Kidney capillary endothelial cell (primary cell): ENCODE measurements around the gene EFHD2.
"Not testable (repeated sequence)": the region's sequence is repeated elsewhere in the genome, so short reads cannot be mapped to it uniquely, and the experiment has no call there.

Source experiments
- DNase-seq: peaks from one replicate; pipeline ENCODE4 v3.0.0-alpha.2; 2018; ENCODE audit warnings: low spot score

EFHD2 gene

GRCh38 chr1:15412175-15412800 lies 2.6 kb downstream of the EFHD2 start:
- no peak for DNase-seq

- no peak for DNase-seq
These were observed 3.2 kb downstream of the EFHD2 start for GRCh38 chr1:15412843-15413242.

DNA sequence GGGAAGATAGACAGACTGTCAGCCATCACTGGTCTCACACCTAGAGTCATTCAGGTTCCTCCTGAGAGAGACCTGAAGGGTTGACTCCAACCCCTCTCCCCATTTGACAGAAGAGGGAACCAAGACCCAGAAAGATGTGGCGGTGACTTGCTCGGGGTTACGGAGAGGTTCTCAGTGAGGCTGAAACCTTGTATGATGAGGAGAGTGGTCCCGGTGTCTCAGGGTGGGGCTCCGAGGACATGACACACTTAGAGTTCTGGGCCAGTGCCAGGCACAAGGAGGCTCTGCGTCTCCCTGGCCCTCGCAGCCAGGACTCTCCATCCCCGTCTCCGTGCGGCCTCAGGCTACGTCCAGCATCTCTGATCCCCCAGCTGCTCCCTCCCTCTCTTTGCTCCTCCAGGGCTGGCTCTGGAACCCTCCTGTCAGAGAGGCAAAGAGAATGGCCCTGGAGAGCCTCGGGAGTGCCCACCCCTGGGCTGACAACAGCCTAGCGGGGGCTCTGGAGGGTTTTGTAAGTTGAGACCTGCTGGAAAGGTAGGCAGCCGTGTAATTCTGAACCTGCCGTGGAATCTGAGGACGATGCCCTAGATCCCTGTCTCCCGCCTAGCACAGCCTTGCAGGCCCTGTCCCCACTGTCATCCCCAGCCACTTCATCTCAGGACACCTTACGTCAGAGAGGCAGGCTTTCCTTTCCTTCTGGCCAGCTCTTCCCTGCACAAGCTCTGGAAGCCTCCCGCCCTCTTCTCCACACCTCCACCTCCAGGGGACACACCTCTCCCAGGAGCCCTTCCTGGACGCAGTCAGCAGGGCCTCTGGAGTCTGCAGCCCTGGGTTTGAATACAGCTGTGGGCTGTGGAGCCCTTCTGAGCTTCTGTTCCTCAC lies 4.1 kb downstream of the EFHD2 start:
- DNase-seq = no peak

- no peak for DNase-seq
These were observed 4.8 kb downstream of the EFHD2 start for GRCh38 chr1:15414445-15414983.

GRCh38 chr1:15417059-15417934 lies 7.6 kb downstream of the EFHD2 start:
- peak; percentile 45 for DNase-seq

DNA sequence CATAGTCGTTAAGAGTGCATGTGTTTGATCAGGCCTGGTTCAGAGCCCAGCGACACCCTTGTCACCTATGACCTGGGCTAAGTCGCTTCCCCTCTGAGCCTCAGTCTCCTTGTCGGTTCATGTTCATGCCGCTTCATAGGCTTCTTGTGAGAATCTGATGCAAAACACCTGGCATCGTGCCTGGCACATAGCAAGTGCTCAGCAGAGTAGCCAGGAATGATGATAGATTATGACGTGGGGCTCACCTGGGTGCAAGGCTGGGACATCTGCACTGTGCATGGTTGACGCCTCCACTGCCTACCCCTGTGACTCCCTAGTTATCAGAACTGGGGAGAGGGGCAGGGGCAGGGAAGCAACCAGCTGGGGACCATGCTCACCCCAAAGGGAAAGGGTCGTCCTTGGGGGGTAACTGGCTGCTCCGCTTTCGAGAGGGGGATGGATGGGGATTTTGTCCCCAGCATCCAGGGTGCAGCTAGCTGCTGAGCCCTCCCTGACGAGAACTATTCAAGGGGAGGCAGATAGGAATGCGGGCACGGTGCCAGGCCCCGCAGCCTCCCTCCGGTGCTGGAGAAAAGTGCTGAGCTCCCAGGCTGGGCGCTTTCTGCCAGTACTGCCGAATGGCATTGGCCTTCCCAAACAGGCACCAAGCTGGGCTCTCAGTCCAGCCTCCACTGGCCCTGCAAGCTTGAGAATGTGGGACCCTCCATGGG lies 9.3 kb downstream of the EFHD2 start:
- no peak for DNase-seq

DNA sequence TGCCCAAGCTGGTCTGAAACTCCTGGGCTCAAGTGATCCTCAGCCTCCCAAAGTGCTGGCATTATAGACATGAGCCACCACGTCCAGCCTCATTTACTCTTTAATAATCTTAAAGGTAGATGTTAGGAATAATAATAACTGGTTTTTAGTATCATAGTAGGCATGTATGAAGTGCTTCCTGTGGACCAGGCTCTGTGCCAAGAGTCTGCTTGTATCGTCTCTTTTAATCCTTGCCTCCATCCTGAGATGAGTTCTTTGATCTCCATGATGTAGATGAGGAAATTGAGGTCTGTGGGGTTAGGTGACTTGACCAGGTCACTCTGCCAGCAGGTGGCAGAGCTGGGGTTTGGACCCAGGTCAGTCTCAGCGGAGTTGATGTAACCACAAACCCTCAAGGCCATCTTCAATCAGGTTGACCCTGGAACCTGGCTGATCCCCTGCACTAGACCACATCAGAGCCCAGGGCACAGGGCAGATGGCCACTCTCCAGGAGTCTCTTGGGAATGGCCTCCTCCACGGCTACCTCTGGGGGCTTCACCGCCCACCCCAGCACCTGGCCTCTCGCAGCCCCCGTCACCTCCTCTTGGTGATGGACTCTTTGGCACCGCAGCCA lies 11.3 kb downstream of the EFHD2 start:
- no peak for DNase-seq

GRCh38 chr1:15422871-15423270 lies 13.2 kb downstream of the EFHD2 start:
- no peak for DNase-seq

GRCh38 chr1:15423355-15424077 lies 13.8 kb downstream of the EFHD2 start:
- no peak for DNase-seq

DNA sequence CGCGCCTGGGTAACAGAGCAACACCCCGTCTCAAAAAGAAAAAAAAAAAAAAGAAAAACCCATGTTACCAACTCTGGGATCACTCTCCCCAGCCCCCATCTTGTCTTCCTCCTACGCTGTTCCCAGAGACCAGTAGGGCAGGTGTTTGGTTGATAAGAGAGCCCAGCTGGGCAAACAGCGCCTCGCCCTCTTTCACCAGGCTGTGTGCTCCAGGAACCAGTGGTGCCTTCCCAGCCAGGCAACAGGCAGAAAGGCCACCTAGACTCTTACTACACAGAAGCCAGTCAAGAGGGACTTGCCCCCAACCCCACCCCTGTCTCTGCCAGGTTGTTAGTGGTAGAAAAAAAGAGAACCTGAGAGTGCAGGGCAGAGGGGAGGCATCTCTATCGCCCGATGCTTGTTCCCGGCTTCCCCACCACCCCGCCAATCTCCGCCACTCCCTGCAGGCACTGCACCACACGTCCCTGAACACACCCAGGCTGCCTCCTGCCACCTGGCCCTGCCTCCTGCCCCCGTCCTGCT lies 14.5 kb downstream of the EFHD2 start:
- no peak for DNase-seq

DNA sequence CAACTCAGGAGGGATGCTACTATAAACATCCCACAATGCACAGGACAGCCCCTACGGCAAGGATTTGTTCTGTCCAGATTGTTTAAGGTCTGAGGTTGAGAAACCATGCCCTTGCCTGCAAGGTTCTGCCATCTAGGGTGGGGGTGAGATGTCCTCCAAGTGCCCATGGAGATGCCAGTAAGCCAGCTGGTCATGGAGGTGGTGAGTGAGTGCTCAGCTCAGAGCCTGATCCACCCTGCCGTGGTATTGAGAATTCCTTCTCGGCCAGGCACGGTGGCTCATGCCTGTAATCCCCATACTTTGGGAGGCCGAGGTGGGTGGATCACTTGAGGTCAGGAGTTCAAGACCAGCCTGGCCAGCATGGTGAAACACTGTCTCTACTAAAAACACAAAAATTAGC lies 15.3 kb downstream of the EFHD2 start:
- DNase-seq = no peak

GRCh38 chr1:15425521-15425920 lies 15.8 kb downstream of the EFHD2 start:
- no peak for DNase-seq

- no peak for DNase-seq
These were observed 16.3 kb downstream of the EFHD2 start for GRCh38 chr1:15425958-15426357.

DNA sequence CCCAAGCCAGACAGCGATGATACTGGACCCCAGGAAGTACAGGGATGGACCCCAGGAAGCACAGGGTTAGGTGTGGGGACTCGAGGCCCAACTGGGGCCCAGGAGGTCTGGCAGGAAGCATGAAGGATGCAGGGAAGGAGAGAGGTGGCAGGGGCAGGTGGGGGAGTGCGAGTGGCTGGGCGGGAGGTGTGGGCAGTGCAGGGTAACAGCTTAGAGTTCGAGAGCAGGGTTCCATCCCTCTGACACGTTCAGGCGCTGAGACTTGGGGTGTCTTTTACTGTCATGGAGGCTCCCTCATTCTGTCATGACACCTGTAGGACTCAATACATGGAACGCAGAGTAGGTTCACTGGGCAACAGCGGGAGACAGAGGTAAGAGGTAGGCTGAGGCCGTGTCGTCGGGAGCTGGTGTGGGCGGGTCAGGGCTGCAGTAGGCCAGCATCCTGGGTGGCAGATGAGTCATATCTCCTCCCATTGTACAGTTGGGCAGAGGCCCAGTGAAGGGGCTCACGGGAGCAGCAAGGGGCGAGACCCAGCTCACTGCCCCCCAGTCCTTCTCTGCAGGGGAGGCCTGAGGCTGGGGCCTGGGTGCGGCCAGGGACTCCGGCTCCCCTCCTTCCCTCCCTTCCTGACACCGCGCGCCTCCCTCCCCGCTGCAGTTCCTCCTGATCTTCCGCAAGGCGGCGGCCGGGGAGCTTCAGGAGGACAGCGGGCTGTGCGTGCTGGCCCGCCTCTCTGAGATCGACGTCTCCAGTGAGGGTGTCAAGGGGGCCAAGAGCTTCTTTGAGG lies 17.0 kb downstream of the EFHD2 start:
- no peak for DNase-seq

DNA sequence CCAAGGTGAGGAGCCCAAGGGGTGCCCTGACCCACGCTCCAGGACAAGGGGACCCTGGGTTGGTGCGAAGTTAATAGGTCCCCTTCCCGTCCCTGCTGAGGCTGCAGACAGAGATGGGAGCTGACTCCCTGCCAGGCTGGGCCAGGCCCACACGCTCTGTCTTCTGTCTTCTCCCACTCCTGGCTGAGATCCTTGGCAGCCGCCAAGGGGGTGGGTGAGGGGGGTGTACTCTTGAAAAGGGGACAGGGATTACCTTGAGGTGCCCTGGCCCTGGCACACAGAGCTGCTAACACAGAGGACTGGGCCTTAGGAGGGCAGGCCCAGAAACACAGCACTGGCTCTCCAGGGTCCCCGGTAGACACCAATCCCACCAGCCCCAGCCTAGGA lies 17.6 kb downstream of the EFHD2 start:
- DNase-seq = no peak

DNA sequence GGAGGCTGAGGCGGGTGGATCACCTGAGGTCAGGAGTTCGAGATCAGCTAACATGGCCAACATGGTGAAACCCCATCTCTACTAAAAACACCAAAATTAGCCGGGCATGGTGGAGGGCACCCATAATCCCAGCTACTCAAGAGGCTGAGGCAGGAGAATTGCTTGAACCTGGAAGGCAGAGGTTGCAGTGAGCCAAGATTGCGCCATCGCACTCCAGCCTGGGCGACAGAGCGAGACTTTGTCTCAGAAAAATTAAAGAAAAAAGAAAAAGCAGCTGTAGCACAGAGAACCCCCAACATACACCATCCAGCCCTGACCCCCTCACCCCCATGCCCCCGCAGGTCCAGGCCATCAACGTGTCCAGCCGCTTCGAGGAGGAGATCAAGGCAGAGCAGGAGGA lies 18.6 kb downstream of the EFHD2 start:
- DNase-seq = not testable (repeated sequence)

DNA sequence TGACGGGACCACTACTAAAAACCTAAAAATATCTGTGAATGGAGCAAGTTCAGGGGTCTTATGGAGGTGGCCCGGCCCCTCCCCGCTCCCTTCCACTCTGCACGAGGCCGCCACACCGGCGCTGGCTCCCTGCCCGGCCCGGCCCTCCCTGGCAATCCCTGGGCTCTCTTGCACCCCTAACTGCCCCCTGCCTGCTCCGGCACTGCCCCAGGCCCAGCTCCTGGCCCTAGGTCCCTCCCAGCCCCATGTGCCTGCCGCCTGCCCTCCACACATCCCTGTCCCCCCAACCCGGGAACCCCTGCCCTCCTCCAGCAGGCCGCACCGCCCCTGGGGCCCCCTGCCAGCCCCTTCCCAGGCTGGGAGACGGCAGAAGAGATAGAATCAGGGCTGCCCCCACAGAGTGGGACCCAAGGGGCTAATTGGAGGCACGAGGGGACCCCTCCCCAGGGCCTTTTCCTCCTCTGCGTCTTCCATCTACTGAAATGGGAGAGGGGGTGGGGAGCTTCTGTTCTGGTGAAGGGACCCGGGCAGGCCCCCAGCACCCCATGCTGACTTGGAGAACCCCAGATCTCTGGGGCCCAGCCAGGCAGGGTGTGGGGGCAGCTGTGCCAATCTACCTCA lies 19.2 kb downstream of the EFHD2 start:
- no peak for DNase-seq

DNA sequence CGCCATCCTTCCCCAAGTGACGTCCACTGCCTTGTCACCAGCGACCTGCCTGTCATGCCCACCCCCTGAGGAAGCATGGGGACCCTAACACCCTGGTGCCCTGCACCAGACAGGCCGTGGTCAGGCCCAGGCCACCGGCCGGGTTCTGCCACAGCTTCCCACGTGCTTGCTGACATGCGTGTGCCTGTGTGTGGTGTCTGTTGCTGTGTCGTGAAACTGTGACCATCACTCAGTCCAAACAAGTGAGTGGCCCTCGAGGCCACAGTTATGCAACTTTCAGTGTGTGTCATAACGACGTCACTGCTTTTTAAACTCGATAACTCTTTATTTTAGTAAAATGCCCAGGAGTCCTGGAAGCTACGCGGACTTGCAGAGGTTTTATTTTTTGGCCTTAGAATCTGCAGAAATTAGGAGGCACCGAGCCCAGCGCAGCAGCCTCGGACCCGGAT lies 20.0 kb downstream of the EFHD2 start:
- DNase-seq = no peak
